DMS 273 treated with DMSO at 0.1 percent for 48 hours (cell line): Measurements from ENCODE around the gene COL9A2.

ENCODE experiments used
- DNase-seq: peaks from one replicate; lab custom pipeline; 2025; lab: John Stamatoyannopoulos, UW

The COL9A2 gene

DNA sequence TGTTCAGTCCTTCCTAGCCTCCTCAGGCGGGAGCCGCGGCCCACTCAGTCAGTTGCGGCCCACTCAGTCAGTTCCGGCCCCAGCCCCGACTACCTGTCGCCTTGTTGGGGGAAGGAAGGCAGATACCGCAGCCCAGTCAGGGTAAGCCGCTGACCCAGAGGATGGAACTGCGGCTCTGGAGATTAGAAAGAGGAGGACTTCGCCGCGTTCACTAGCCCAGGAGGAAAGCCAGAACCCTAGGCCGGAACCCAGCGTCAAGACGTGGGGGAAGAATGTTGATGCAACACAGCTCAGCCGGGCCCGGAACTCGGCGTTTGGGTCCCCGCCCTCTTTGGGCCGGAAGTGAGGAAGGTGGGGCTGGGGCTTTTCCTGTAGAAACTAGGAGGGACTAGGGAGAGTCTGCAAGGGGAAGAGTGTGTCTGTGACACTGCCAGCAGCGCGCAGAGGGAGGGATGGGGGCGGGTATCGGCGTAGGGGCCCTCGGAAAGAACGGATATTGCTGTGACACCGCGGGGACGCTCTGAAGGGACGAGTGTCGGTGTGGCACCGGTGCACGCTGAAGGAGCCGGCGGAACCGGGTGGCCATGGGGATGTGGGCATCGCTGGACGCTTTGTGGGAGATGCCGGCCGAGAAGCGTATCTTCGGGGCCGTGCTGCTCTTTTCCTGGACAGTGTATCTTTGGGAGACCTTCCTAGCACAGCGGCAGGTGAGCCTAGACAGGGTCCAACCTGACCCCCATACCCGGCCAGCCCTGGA is 59.2 kb downstream of the COL9A2 start, which contains the start of gene ZMPSTE24:
Gene ZMPSTE24 (plus strand): TSS at position 549 of the 757 bp plus-strand sequence. CDS start 36 bp downstream, at position 585.
- DNase-seq: peak; percentile 100

DNA sequence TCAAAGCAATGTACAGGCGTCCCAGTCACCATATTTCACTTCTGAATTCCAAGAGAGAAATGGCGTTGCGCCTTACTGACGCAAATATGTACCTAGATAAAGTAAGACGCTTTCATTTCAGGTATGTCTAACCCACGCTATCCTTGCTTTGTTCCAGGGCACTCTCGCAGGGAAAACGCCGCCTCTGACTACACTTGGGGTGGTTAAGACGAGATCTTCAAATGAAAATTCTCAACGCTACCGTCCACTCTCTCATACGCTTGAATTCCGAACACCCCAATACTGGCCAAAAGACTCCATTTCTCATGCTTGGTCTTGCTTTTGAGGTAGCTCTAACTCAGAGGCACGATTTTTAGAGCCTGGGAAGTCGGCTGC is 59.8 kb downstream of the COL9A2 start:
- DNase-seq: no peak

DNA sequence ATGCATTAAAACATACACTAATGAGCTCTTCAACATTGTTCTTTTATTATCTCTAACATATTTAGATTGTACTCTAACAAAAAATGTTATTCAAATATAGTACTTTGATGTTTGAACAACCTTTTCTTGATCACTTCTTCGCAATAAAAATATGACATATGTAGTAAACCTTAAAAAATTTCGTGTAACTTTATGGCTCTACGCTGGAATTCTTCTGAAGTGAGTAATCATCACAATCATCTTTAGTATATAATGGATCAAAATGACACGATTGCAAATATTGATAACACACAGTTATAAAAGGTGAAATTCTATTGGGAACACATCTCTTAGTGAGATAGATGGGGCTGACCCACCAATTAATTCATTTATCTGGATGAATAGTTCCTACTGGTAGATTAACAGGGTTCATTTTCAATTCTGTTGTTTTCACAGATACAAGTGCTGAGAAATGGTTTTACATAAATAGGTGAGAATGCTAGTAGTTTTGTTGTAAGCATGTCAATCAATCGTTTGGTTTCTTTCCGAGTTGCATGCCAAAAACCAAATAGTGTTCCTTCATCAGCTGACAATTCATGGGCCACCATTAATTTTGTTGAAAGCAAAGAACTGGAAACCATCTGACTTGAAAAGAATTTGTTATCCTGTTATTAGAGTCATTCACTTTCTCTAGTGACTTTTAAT is 60.5 kb downstream of the COL9A2 start:
- DNase-seq: no peak

DNA sequence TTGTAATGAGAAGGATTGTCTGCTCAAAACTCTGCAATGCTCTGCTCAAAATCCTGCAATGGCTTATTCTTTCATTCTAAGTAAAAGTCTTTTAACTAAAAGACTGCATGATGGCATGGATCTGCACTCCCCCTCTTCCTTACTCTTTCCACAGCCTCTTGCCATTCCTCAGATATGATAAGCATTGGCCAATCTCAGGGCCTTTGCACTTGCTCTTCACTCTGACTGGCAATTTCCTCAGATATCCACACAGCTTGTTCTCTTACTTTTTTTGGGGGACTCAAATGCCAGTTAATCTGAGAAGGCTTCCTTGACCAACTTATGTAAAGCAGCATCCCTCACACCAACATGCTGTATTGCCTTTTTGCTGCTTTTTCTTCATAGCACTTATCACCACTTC is 61.9 kb downstream of the COL9A2 start:
- no peak for DNase-seq

DNA sequence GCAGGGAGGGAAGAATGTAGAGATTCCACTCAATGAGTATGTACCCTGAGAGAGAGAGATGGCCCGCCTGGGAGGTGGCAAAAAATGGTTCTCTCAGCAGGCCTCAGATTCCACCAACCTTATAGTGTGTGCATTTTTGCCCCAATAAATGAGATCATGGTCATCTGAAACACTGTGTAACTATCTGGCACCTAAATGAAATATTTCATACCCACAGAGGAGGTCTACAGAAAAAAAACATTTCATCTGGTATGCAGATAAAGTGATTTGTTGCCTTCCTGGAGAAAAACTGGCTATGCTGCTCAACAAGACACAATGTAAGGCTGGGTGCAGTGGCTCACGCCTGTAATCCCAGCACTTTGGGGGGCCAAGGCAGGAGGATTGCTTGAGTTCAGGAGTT is 64.5 kb downstream of the COL9A2 start:
- DNase-seq: no peak

DNA sequence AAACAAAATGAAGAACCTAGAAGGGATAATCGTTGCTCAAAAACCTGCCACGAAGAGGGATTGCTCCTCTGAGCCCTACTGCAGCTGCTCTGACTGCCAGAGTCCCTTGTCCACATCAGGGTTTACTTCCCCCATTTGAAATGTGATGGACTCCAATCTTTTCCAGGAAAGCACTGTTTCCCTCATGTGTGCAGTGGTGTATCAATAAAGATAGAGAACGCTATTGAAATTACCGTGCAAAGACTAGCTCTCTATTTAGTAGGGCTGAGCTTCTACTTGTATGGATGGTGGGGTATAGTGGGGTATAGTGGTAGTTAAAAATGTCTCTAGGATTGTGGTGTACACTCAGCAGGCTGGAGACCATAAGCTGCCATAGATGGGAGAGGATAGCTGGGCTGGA is 65.6 kb downstream of the COL9A2 start:
- DNase-seq: no peak
